ENCODE results near the gene GJA5.

The GJA5 gene

DNA sequence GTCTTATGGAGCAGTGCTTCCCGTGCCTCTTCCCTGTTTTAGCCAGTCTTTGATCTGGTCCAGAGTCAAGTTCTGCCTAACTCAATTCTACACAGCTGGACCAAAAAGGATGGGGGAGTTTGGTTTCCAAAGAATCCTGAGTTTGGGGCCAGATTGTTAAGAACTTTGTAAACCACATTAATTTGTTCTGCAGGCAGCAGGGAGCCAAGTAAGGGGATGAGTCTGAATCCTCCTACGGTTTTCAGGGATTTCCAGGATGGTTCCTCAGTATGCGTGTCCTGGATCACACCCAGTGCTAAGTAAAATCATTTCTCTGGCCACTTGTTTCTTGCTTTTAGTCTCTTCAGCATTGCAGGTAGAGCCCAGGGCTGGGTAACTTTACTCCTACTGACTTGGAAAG, 26.1 kb upstream of the GJA5 start:
- no peak for DNase-seq (ENCODE audit: low read depth, low spot score)
- H3K27me3 ChIP-seq (ENCODE audit: control insufficient read depth, insufficient read depth, low read length), result no peaks in the 10 kb centered on the region
- WGBS (ENCODE audit: insufficient coverage, insufficient read length), result no CpG with 5 or more reads among the region's 3 CpGs

DNA sequence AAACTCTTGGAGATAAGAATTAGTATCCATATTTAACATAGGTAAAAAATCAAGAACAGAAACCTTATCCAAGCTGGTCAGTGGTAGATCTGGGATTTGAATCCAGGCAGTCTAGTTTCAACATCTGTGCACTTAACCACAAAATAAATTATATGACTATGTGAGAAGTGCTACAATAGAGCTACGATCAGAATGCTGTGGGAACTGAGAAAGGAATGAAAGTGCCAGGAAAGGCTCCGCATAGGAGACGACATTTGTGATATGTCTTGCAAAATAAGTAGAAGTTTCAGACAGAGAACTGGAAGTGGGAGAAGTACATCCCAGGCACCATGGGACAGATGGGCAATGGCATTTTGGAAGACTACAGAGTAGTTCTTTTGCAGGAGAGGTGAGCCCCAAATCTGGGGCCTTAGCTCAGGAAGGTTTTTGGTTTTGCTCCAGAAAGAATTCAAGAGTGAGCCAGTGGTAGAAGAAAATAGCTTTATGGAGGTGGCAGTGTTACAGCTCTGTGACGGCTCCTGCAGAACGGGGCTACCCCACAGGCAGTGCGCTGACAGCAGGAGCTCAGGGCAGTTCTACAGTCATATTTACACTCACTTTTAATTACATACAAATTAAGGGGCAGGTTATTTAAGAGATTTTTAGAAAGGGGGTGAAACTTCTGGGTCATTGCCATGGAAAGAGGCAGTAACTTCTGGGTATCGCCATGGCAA, 25.5 kb upstream of the GJA5 start:
- DNase-seq (ENCODE audit: low read depth, low spot score), result no peak
- no CpG with 5 or more reads among the region's 7 CpGs for WGBS (ENCODE audit: insufficient coverage, insufficient read length)
- no peaks in the 10 kb centered on the region for H3K9me3 ChIP-seq (ENCODE audit: control insufficient read depth, insufficient read depth, low read length)
- no peaks in the 10 kb centered on the region for H3K36me3 ChIP-seq (ENCODE audit: control insufficient read depth, insufficient read depth, low read length)
- peaks cover 1% of the 10 kb centered on the region for H3K4me1 ChIP-seq (ENCODE audit: control insufficient read depth, insufficient read depth, low read length)
- H3K27ac ChIP-seq (ENCODE audit: low read length), result no peak overlapping the region
- H3K4me3 ChIP-seq (ENCODE audit: low read length), result no peak overlapping the region
- no peaks in the 10 kb centered on the region for H3K27me3 ChIP-seq (ENCODE audit: control insufficient read depth, insufficient read depth, low read length)

More for the DNA sequence above, 26.1 kb upstream of the GJA5 start:
- H3K9me3 ChIP-seq (ENCODE audit: control insufficient read depth, insufficient read depth, low read length), result no peaks in the 10 kb centered on the region
- no peak overlapping the region for H3K27ac ChIP-seq (ENCODE audit: low read length)
- no peaks in the 10 kb centered on the region for H3K36me3 ChIP-seq (ENCODE audit: control insufficient read depth, insufficient read depth, low read length)
- H3K4me1 ChIP-seq (ENCODE audit: control insufficient read depth, insufficient read depth, low read length), result no peaks in the 10 kb centered on the region
- H3K4me3 ChIP-seq (ENCODE audit: low read length), result no peak overlapping the region

DNA sequence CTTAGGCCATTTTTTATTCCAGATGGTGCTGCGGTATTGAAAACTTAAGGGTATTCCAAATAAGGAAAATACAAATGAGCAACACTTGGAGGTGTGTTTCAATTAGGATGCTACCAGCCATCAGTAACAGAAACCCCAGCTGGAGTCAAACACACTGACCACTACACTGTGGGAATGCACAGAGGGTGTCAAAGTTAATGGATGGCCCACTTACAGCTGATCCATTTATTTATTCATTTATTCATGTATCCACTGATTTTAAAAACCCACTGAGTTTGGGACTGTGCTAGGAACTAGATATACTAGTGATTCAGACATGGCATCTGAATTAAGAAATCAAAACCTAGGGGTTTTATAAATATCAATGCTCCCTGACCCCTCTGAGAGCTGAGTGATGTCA, 24.5 kb upstream of the GJA5 start:
- H3K27me3 ChIP-seq (ENCODE audit: control insufficient read depth, insufficient read depth, low read length), result no peaks in the 10 kb centered on the region
- H3K27ac ChIP-seq (ENCODE audit: low read length), result no peak overlapping the region
- H3K36me3 ChIP-seq (ENCODE audit: control insufficient read depth, insufficient read depth, low read length), result no peaks in the 10 kb centered on the region
- WGBS (ENCODE audit: insufficient coverage, insufficient read length), result no CpG with 5 or more reads among the region's 1 CpG
- H3K9me3 ChIP-seq (ENCODE audit: control insufficient read depth, insufficient read depth, low read length), result no peaks in the 10 kb centered on the region
- H3K4me3 ChIP-seq (ENCODE audit: low read length), result no peak overlapping the region
- peaks cover 3% of the 10 kb centered on the region for H3K4me1 ChIP-seq (ENCODE audit: control insufficient read depth, insufficient read depth, low read length)
- DNase-seq (ENCODE audit: low read depth, low spot score), result no peak

DNA sequence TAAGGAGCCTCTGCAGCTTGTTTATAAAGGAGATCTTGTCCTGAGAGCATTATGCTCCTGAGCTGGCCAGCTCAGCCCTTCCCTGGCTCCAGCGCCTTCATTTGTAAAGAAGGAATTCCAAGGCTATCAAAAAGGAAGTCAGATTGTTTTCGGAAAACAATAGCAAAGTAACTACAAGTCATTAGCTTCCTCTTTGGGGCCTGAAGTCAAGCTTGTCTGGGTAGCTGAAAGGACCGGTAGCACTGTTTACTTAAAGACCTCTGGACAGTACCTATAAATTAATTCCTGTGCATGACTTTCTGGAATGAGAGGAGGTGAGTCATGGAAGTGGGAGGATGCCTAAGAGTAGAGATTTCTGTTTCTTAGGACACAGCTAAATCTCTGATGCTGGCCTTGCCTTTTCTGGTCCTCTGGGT, 20.7 kb upstream of the GJA5 start:
- H3K4me1 ChIP-seq (ENCODE audit: control insufficient read depth, insufficient read depth, low read length), result peaks cover 3% of the 10 kb centered on the region
- H3K4me3 ChIP-seq (ENCODE audit: low read length), result no peak overlapping the region
- H3K36me3 ChIP-seq (ENCODE audit: control insufficient read depth, insufficient read depth, low read length), result no peaks in the 10 kb centered on the region
- H3K27ac ChIP-seq (ENCODE audit: low read length), result no peak overlapping the region
- DNase-seq (ENCODE audit: low read depth, low spot score), result no peak
- no peaks in the 10 kb centered on the region for H3K9me3 ChIP-seq (ENCODE audit: control insufficient read depth, insufficient read depth, low read length)
- no peaks in the 10 kb centered on the region for H3K27me3 ChIP-seq (ENCODE audit: control insufficient read depth, insufficient read depth, low read length)
- WGBS (ENCODE audit: insufficient coverage, insufficient read length), result no CpG with 5 or more reads among the region's 3 CpGs

DNA sequence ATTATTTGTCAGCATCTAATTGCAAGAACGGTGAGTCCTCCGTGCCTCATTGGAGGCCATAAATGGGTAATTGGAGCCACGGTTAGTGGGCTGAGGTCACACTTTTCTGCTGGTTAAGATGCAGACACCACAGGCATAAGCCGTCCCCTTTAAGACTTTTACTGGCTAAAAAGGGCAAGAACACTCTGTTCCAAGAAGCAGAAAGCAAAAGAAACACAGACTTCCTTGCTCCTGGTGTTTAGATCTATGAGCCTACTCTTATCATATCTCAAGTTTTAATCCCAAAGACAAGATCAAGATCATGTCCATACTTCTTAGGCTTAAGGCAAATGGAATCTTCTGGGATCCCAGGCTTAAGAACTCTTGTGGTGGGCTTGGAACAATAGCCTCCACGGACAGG, 17.3 kb upstream of the GJA5 start:
- no peak for DNase-seq (ENCODE audit: low read depth, low spot score)
- H3K4me3 ChIP-seq (ENCODE audit: low read length), result no peak overlapping the region
- H3K36me3 ChIP-seq (ENCODE audit: control insufficient read depth, insufficient read depth, low read length), result no peaks in the 10 kb centered on the region
- no peaks in the 10 kb centered on the region for H3K27me3 ChIP-seq (ENCODE audit: control insufficient read depth, insufficient read depth, low read length)
- no peaks in the 10 kb centered on the region for H3K9me3 ChIP-seq (ENCODE audit: control insufficient read depth, insufficient read depth, low read length)
- no peak overlapping the region for H3K27ac ChIP-seq (ENCODE audit: low read length)
- H3K4me1 ChIP-seq (ENCODE audit: control insufficient read depth, insufficient read depth, low read length), result peaks cover 5% of the 10 kb centered on the region
- WGBS (ENCODE audit: insufficient coverage, insufficient read length), result no CpG with 5 or more reads among the region's 5 CpGs

DNA sequence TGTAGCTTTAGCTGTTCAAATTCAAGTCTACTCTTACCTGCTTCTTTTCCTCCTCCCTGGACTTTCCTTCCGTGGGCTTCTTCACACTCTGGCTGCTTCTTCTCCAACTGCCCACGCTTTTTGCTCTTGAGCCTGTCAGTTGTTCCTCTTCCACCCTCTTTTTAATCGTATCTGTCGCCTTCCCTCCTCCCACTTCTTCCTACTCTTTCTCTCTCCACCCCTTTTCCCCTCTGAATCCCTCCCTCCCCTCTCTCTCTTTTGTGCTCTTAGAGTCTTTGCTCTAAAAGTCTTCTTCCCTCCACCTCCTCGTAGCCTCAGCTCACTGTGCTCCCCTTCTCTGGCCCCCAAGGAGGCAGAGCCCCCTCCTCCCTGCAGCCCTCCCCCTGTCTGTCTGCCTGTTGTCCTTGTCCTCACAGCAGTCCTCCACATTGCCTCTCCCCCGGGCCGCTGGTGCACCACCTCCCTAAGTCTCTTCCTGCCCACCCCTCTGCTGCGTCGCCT, 12.9 kb upstream of the GJA5 start:
- WGBS (ENCODE audit: insufficient coverage, insufficient read length), result no CpG with 5 or more reads among the region's 9 CpGs
- no peaks in the 10 kb centered on the region for H3K9me3 ChIP-seq (ENCODE audit: control insufficient read depth, insufficient read depth, low read length)
- no peaks in the 10 kb centered on the region for H3K36me3 ChIP-seq (ENCODE audit: control insufficient read depth, insufficient read depth, low read length)
- no peaks in the 10 kb centered on the region for H3K27me3 ChIP-seq (ENCODE audit: control insufficient read depth, insufficient read depth, low read length)
- H3K4me1 ChIP-seq (ENCODE audit: control insufficient read depth, insufficient read depth, low read length), result peaks cover 2% of the 10 kb centered on the region; the same call in 1 of the 2 replicates
- H3K27ac ChIP-seq (ENCODE audit: low read length), result no peak overlapping the region
- no peak overlapping the region for H3K4me3 ChIP-seq (ENCODE audit: low read length)
- no peak for DNase-seq (ENCODE audit: low read depth, low spot score)

DNA sequence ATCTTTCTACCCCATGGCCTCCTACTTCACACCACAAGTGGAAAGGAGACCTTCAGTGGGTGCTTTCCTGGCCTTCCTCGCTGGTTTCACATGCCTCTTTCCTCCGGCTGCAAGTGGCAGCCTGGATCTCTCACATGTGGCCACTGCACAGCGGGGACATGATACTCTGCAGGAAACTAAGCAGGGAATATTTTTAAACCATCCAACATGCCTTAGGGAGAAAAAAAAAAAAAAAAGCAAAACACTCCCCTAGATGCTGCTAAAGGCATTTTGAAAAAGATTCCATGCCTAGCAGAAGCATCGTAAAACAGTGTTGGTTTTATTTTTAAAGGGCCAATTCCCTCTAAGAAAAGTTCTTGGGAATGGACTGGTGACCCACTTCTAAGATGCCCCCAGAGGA, 12.2 kb upstream of the GJA5 start:
- DNase-seq (ENCODE audit: low read depth, low spot score), result no peak

DNA sequence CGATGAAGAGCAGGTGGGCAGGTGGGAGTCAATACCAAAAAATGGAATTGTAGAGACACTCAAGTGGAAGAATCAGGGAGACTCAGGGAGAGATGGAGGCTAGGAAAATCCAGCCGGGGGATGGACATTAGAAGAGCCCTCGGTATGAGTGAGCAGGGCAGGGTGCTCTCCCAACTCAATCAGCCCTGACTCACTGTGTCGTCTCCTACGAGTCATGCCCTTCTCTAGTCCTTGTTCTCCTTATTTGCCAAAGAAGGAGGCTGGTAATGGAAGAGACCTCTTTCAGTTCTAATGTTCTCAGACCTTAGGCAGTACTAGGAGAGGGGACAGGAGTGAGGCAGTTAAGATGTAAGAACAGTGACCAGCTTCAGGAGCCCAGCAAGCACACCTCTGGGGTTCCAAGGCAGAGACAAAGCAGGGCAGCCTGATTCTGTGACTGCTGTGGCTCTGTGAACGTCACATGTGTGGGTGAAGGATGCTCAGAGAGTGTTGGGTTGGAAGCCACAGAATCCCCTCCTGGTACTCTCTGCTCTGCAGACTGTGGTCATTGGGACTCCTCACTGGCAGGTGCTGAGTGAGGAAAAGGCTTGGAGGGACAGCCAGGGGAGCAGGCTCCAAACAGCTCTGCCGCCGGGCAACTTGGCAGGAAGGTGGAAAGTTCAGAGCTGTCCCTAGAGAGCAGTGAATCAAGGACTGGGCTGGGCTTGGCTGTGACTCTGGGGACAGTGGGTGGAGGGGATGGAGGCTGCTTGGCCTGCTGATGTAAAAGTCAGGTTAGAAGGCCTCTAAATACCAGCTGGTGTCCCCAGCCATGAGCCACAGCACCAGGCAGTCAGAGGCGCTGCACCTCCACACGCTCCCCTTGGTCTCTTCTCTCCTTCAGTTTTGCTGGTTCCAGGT, 11.1 kb upstream of the GJA5 start:
- DNase-seq (ENCODE audit: low read depth, low spot score), result no peak
- Histone ChIP-seq H3K9me3 (ENCODE audit: control insufficient read depth, insufficient read depth, low read length) (no peaks in the 10 kb centered on the region), H3K27ac (ENCODE audit: low read length) (no peak overlapping the region), H3K4me1 (ENCODE audit: control insufficient read depth, insufficient read depth, low read length) (peaks cover 2% of the 10 kb centered on the region; the same call in 1 of the 2 replicates), H3K4me3 (ENCODE audit: low read length) (no peak overlapping the region), H3K27me3 (ENCODE audit: control insufficient read depth, insufficient read depth, low read length) (no peaks in the 10 kb centered on the region), H3K36me3 (ENCODE audit: control insufficient read depth, insufficient read depth, low read length) (no peaks in the 10 kb centered on the region)
- WGBS (ENCODE audit: insufficient coverage, insufficient read length), result no CpG with 5 or more reads among the region's 10 CpGs

More for the DNA sequence above, 12.2 kb upstream of the GJA5 start:
- Histone ChIP-seq H3K9me3 (ENCODE audit: control insufficient read depth, insufficient read depth, low read length) (no peaks in the 10 kb centered on the region), H3K27ac (ENCODE audit: low read length) (no peak overlapping the region), H3K27me3 (ENCODE audit: control insufficient read depth, insufficient read depth, low read length) (no peaks in the 10 kb centered on the region), H3K36me3 (ENCODE audit: control insufficient read depth, insufficient read depth, low read length) (no peaks in the 10 kb centered on the region), H3K4me3 (ENCODE audit: low read length) (no peak overlapping the region), H3K4me1 (ENCODE audit: control insufficient read depth, insufficient read depth, low read length) (peaks cover 2% of the 10 kb centered on the region; the same call in 1 of the 2 replicates)
- WGBS (ENCODE audit: insufficient coverage, insufficient read length), result no CpG with 5 or more reads among the region's 4 CpGs

DNA sequence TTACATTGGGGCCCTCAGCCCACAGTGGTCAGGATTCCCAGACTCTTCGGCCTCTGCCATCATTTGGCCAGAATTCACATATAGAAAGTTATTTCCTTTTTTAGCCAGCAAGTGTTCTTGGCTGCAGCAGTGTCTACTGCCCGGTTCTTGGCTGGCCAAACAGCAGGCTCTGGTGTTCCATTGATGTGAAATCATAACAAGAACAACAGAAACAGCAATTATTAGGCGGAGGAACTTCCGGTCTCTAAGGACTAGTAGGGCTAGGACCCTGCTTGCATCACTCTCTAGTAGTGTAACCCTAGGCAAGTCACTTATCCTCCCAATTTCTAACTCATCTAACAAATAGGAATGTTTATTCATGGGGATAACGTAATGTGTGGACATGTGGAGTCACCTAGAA, 8.7 kb upstream of the GJA5 start:
- peaks cover 2% of the 10 kb centered on the region; the same call in 1 of the 2 replicates for H3K4me1 ChIP-seq (ENCODE audit: control insufficient read depth, insufficient read depth, low read length)
- DNase-seq (ENCODE audit: low read depth, low spot score), result no peak
- no peaks in the 10 kb centered on the region for H3K27me3 ChIP-seq (ENCODE audit: control insufficient read depth, insufficient read depth, low read length)
- WGBS (ENCODE audit: insufficient coverage, insufficient read length), result no CpG with 5 or more reads among the region's 5 CpGs
- no peaks in the 10 kb centered on the region for H3K36me3 ChIP-seq (ENCODE audit: control insufficient read depth, insufficient read depth, low read length)
- H3K4me3 ChIP-seq (ENCODE audit: low read length), result no peak overlapping the region
- H3K9me3 ChIP-seq (ENCODE audit: control insufficient read depth, insufficient read depth, low read length), result no peaks in the 10 kb centered on the region
- H3K27ac ChIP-seq (ENCODE audit: low read length), result no peak overlapping the region

DNA sequence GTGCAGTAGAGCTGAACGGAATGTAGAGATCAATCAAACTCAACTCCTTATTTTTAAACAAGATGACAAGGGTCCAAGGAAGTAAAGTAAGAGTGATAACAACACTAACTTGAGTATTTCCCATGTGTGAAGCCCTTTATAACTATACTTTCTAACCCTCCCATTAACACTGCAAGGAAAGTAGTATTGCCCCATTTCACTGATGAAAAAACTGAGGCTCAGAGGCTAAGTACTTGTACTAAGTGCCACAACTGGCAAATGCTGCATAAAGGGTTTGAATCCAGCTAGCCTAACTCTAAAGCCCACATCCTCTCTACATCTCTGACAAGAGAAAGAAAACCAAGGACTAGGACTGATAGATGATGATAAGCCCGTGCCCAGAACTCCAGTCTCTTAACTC, 8.2 kb upstream of the GJA5 start:
- no CpG with 5 or more reads among the region's 2 CpGs for WGBS (ENCODE audit: insufficient coverage, insufficient read length)
- no peak overlapping the region for H3K4me3 ChIP-seq (ENCODE audit: low read length)
- H3K27me3 ChIP-seq (ENCODE audit: control insufficient read depth, insufficient read depth, low read length), result no peaks in the 10 kb centered on the region
- no peak overlapping the region for H3K27ac ChIP-seq (ENCODE audit: low read length)
- H3K9me3 ChIP-seq (ENCODE audit: control insufficient read depth, insufficient read depth, low read length), result no peaks in the 10 kb centered on the region
- H3K36me3 ChIP-seq (ENCODE audit: control insufficient read depth, insufficient read depth, low read length), result no peaks in the 10 kb centered on the region
- no peak for DNase-seq (ENCODE audit: low read depth, low spot score)
- peaks cover 2% of the 10 kb centered on the region; the same call in 1 of the 2 replicates for H3K4me1 ChIP-seq (ENCODE audit: control insufficient read depth, insufficient read depth, low read length)
